ELR (cell line): ENCODE results near the gene CFAP20DC.

ENCODE experiments used
- DNase-seq: peaks from one replicate; pipeline ENCODE4 v3.0.0-alpha.2; 2015; ENCODE audit warnings: low read depth

Gene CFAP20DC

GRCh38 chr3:58801541-58801940 lies 248.3 kb downstream of the CFAP20DC start:
- DNase-seq, result no peak

- no peak for DNase-seq
Observed at GRCh38 chr3:58800940-58801339, 248.9 kb downstream of the CFAP20DC start.

GRCh38 chr3:58800032-58800431 lies 249.8 kb downstream of the CFAP20DC start:
- no peak for DNase-seq

GRCh38 chr3:58799271-58799670 lies 250.6 kb downstream of the CFAP20DC start:
- DNase-seq, result no peak

GRCh38 chr3:58798312-58798711 lies 251.5 kb downstream of the CFAP20DC start:
- DNase-seq, result no peak

- no peak for DNase-seq
Observed at GRCh38 chr3:58794750-58795149, 255.1 kb downstream of the CFAP20DC start.

GRCh38 chr3:58793938-58794337 lies 255.9 kb downstream of the CFAP20DC start:
- DNase-seq, result no peak

- no peak for DNase-seq
Observed at GRCh38 chr3:58792921-58793451, 256.8 kb downstream of the CFAP20DC start.

- no peak for DNase-seq
Observed at GRCh38 chr3:58789385-58789784, 260.4 kb downstream of the CFAP20DC start.

- no peak for DNase-seq
Observed at GRCh38 chr3:58784888-58785287, 264.9 kb downstream of the CFAP20DC start.

GRCh38 chr3:58784425-58784824 lies 265.4 kb downstream of the CFAP20DC start:
- DNase-seq, result no peak

- no peak for DNase-seq
Observed at GRCh38 chr3:58783845-58784244, 266.0 kb downstream of the CFAP20DC start.

GRCh38 chr3:58779934-58780333 lies 269.9 kb downstream of the CFAP20DC start:
- no peak for DNase-seq

- DNase-seq, result peak; percentile 3
Observed at GRCh38 chr3:58776231-58776630, 273.6 kb downstream of the CFAP20DC start.

- no peak for DNase-seq
Observed at GRCh38 chr3:58772462-58772861, 277.4 kb downstream of the CFAP20DC start.

GRCh38 chr3:58769065-58769464 lies 280.8 kb downstream of the CFAP20DC start:
- DNase-seq, result no peak

- no peak for DNase-seq
Observed at GRCh38 chr3:58766587-58767282, 283.1 kb downstream of the CFAP20DC start.

- DNase-seq, result no peak
Observed at GRCh38 chr3:58755150-58755549, 294.7 kb downstream of the CFAP20DC start.

GRCh38 chr3:58754074-58754473 lies 295.8 kb downstream of the CFAP20DC start:
- no peak for DNase-seq

GRCh38 chr3:58751882-58752567 lies 297.8 kb downstream of the CFAP20DC start:
- no peak for DNase-seq

- DNase-seq, result no peak
Observed at GRCh38 chr3:58751235-58751634, 298.6 kb downstream of the CFAP20DC start.

- DNase-seq, result peak; percentile 18
Observed at GRCh38 chr3:58749948-58750347, 299.9 kb downstream of the CFAP20DC start.

GRCh38 chr3:58748024-58748423 lies 301.8 kb downstream of the CFAP20DC start:
- no peak for DNase-seq
